Parathyroid adenoma (tissue), 2 donors: ENCODE results near the gene ARHGEF4.
A peak's percentile ranks its signal among the peaks of the same experiment; 100 is the strongest.

ENCODE experiments used
- H2AFZ ChIP-seq: fragments of 300-600 bp; sonication (generic); one replicate; pipeline ENCODE4 v1.7.0; 2017; ENCODE audit warnings: antibody characterized with exemption, mild to moderate bottlenecking
- H3K27ac ChIP-seq: fragments of 300-600 bp; sonication (generic); one replicate; pipeline ENCODE4 v1.7.0; 2017
- H3K27me3 ChIP-seq: fragments of 300-600 bp; sonication (generic); one replicate; pipeline ENCODE4 v1.7.0; 2017; ENCODE audit warnings: low read length; ENCODE audit not compliant: control insufficient read depth, insufficient read depth
- H3K36me3 ChIP-seq: fragments of 300-600 bp; sonication (generic); one replicate; pipeline ENCODE4 v1.7.0; 2017; ENCODE audit warnings: low read length; ENCODE audit not compliant: control insufficient read depth, insufficient read depth
- H3K4me1 ChIP-seq: fragments of 300-600 bp; sonication (generic); one replicate; pipeline ENCODE4 v1.7.0; 2017; ENCODE audit warnings: control low read depth
- H3K4me2 ChIP-seq: fragments of 300-600 bp; sonication (generic); one replicate; pipeline ENCODE4 v1.7.0; 2017; ENCODE audit warnings: low read length
- H3K4me3 ChIP-seq: fragments of 300-600 bp; sonication (generic); one replicate; pipeline ENCODE4 v1.7.0; 2017; ENCODE audit warnings: low read depth, low read length
- H3K79me2 ChIP-seq: fragments of 300-600 bp; sonication (generic); one replicate; pipeline ENCODE4 v1.7.0; 2017; ENCODE audit warnings: control low read depth
- H3K9ac ChIP-seq: fragments of 300-600 bp; sonication (generic); one replicate; pipeline ENCODE4 v1.7.0; 2017; ENCODE audit warnings: mild to moderate bottlenecking
- H3K9me3 ChIP-seq: fragments of 300-600 bp; sonication (generic); one replicate; pipeline ENCODE4 v1.7.0; 2017; ENCODE audit warnings: low read length; ENCODE audit not compliant: control insufficient read depth
- TF ChIP-seq, protein P1 (sequence below): fragments of 300-600 bp; sonication (generic); IDR thresholded peaks from one replicate; pipeline ENCODE4 v1.7.0; 2017; ENCODE audit warnings: antibody characterized with exemption, mild to moderate bottlenecking
- donor health status: primary hyperparathyroidism.

The ARHGEF4 gene

DNA sequence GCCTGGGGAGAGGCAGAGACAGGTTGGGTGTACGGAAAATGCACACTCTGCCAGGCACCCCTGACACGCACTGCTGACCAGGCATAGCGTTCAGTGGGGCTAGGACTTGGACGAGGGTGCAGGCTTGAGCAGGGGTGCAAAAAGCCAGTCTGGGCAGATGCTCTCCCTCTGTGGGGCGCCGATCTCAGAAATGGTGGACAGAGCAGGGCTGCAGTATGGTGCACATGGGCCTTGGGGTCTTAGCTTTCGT, 1.0 kb upstream of the ARHGEF4 start:
- H3K27ac ChIP-seq = no peak overlapping the region
- TF ChIP-seq, protein P1, sequence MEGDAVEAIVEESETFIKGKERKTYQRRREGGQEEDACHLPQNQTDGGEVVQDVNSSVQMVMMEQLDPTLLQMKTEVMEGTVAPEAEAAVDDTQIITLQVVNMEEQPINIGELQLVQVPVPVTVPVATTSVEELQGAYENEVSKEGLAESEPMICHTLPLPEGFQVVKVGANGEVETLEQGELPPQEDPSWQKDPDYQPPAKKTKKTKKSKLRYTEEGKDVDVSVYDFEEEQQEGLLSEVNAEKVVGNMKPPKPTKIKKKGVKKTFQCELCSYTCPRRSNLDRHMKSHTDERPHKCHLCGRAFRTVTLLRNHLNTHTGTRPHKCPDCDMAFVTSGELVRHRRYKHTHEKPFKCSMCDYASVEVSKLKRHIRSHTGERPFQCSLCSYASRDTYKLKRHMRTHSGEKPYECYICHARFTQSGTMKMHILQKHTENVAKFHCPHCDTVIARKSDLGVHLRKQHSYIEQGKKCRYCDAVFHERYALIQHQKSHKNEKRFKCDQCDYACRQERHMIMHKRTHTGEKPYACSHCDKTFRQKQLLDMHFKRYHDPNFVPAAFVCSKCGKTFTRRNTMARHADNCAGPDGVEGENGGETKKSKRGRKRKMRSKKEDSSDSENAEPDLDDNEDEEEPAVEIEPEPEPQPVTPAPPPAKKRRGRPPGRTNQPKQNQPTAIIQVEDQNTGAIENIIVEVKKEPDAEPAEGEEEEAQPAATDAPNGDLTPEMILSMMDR = no peak
- no peaks in the 10 kb centered on the region for H3K27me3 ChIP-seq

GRCh38 chr2:130837175-130837810, 579 bp downstream of the ARHGEF4 start:
- Histone ChIP-seq H2AFZ (peak overlapping the region; percentile 88), H3K79me2 (no peaks in the 10 kb centered on the region), H3K4me1 (no peaks in the 10 kb centered on the region), H3K4me3 (peak overlapping the region; percentile 34), H3K36me3 (no peaks in the 10 kb centered on the region), H3K27me3 (no peaks in the 10 kb centered on the region), H3K27ac (no peak overlapping the region), H3K4me2 (peak overlapping the region; percentile 69), H3K9ac (no peak overlapping the region), H3K9me3 (no peaks in the 10 kb centered on the region)
- TF ChIP-seq, protein P1 = no peak

More for the DNA sequence above, 1.0 kb upstream of the ARHGEF4 start:
- Histone ChIP-seq H3K9ac (no peak overlapping the region), H2AFZ (no peak overlapping the region), H3K36me3 (no peaks in the 10 kb centered on the region), H3K4me1 (no peaks in the 10 kb centered on the region), H3K4me2 (no peak overlapping the region), H3K9me3 (no peaks in the 10 kb centered on the region), H3K4me3 (no peak overlapping the region), H3K79me2 (no peaks in the 10 kb centered on the region)

DNA sequence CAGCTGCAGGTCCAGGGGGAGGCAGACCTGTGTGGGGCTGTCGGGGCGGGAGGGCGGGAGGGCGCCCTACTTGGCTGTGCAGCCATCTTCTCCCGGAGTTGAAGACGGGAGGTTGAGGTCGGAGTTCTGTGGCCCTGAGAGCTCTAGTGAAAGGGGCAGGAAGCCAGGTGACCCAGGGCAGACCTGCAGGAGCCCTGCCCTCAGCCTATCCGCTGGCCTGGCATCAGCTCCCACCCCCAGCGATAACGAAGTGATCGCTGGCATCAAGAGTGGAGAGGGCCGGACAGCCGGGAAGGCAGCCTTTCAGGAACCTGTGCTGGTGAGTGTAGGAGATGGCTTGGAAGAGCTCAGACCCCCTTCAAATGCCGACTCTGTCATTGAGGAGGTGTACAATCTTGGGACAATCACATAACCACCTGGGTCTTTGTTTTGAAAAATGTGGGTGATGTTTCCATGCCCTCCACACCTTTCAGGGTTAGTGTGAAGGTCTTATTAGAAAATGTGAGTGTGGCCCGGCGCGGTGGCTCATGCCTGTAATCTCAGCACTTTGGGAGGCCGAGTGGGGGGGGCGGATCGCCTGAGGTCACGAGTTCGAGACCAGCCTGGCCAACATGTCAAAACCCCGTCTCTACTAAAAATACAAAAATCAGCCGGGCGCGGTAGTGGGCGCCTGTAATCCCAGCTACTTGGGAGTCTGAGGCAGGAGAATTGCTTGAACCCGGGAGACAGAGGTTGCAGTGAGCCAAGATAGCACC, 1.3 kb downstream of the ARHGEF4 start:
- TF ChIP-seq, protein P1 = no peak
- H2AFZ ChIP-seq = no peak overlapping the region
- no peaks in the 10 kb centered on the region for H3K9me3 ChIP-seq
- H3K4me1 ChIP-seq = no peaks in the 10 kb centered on the region
- H3K79me2 ChIP-seq = no peaks in the 10 kb centered on the region
- no peak overlapping the region for H3K9ac ChIP-seq
- no peak overlapping the region for H3K4me2 ChIP-seq
- H3K27ac ChIP-seq = no peak overlapping the region
- H3K36me3 ChIP-seq = no peaks in the 10 kb centered on the region
- H3K4me3 ChIP-seq = no peak overlapping the region
- no peaks in the 10 kb centered on the region for H3K27me3 ChIP-seq

DNA sequence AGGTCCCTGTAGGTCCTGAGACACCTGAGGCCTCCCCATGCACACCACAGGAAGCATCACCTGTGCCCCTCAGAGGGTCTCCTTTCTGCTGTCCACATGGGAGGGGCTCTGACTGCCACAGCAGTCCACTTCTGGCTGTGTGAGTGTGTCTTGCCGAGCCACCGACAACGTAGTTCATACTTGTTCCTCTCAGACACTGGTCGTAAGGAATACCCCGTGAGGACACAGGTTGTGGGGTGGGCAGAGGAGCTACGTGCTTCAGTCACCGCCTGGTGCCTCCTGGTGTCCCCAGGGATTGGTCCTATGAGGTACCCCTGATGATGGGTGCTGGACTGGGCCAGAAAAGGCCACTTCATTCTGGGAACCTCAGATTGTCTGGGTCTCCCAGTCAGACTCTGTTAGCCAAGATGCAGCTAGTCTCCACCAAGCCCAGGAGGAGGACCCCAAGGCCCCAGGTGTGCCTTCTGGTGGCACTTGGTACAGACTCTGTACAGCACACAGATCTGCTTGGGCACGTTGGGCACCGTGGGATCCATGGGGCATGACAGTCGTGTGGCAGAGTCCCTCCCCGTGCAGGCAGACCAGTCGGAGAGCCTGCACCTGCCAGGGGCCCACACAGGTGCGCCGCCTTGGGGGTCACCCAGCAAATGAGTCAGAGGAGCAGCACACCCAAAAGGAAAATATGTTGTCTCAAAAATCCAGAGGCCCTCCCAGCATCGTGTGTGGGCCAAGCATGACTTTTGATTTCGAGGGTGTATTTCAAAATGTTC, 2.5 kb downstream of the ARHGEF4 start:
- Histone ChIP-seq H3K9me3 (no peaks in the 10 kb centered on the region), H3K27me3 (no peaks in the 10 kb centered on the region), H3K36me3 (no peaks in the 10 kb centered on the region), H3K27ac (no peak overlapping the region), H3K4me2 (no peak overlapping the region), H3K4me1 (no peaks in the 10 kb centered on the region), H3K79me2 (no peaks in the 10 kb centered on the region), H2AFZ (no peak overlapping the region), H3K9ac (no peak overlapping the region), H3K4me3 (no peak overlapping the region)
- TF ChIP-seq, protein P1 = no peak
